ENCODE data around the gene TBX2.
A peak's percentile ranks its signal among the peaks of the same experiment; 100 is the strongest.

Gene TBX2

DNA sequence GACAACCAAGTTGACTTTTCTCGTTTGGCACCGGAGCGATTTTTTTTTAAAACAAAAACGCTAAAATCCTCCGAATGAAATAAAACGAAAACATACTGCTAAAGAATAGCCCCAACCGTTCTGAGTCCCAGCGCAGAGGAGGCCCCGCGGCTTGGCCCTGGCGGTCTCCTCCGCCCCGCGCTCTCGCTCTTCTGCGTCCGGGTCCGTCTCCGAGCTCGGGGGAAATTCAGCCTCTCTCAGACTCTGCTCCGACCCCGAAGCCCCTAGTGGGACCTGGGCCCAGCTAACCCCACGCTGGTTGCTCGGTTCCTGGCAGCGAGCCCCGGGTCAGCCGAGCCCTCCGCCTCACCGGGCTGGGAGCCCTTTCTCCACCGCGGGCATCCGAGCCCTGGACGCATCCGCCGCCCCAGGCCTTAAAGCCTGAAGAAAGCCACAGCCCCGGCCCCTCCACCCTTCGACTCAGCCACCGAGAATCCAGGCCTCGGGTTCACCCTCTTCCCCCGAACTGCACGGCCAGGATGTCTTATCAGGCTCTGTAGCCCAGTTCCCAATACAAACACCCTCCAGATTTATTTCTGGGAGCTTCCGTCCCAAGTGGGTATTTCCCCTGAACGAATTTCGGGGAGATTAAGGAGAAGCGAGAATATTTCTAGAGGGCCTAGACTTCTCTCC, 1.2 kb downstream of the TBX2 start:
- peak overlapping the region; percentile 34 for H3K4me3 ChIP-seq (ENCODE audit: low read length)
- no peak for DNase-seq (ENCODE audit: low read depth)
- TF ChIP-seq, protein P1, sequence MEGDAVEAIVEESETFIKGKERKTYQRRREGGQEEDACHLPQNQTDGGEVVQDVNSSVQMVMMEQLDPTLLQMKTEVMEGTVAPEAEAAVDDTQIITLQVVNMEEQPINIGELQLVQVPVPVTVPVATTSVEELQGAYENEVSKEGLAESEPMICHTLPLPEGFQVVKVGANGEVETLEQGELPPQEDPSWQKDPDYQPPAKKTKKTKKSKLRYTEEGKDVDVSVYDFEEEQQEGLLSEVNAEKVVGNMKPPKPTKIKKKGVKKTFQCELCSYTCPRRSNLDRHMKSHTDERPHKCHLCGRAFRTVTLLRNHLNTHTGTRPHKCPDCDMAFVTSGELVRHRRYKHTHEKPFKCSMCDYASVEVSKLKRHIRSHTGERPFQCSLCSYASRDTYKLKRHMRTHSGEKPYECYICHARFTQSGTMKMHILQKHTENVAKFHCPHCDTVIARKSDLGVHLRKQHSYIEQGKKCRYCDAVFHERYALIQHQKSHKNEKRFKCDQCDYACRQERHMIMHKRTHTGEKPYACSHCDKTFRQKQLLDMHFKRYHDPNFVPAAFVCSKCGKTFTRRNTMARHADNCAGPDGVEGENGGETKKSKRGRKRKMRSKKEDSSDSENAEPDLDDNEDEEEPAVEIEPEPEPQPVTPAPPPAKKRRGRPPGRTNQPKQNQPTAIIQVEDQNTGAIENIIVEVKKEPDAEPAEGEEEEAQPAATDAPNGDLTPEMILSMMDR (conservative IDR thresholded peaks at IDR 0.05; ENCODE audit: low read depth, low read length), result no peak

DNA sequence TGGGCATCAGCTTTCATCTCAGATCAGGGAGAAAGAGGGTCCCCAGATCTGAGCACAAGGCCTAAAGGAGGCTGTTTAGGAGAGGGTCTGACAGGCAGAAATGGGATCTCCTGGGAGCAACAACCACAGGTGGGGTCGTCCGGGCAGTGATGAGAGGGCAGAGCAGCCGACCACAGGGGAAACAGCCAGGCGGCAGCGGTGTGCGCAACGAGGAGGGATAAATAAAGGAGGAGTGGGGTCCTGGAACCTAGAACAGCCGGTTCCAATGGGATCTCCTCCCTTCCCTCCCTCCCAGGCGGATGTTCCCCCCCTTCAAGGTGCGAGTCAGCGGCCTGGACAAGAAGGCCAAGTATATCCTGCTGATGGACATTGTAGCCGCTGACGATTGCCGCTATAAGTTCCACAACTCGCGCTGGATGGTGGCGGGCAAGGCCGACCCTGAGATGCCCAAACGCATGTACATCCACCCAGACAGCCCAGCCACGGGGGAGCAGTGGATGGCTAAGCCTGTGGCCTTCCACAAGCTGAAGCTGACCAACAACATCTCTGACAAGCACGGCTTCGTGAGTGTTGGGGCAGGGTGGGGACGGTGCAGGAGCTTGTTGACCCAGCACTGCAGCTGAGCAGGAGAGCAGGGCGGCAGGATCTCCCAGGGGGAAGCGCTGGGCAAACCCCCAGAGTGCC, 1.9 kb downstream of the TBX2 start:
- DNase-seq (ENCODE audit: low read depth), result no peak
- no peak overlapping the region for H3K4me3 ChIP-seq (ENCODE audit: low read length)
- TF ChIP-seq, protein P1 (conservative IDR thresholded peaks at IDR 0.05; ENCODE audit: low read depth, low read length), result no peak

DNA sequence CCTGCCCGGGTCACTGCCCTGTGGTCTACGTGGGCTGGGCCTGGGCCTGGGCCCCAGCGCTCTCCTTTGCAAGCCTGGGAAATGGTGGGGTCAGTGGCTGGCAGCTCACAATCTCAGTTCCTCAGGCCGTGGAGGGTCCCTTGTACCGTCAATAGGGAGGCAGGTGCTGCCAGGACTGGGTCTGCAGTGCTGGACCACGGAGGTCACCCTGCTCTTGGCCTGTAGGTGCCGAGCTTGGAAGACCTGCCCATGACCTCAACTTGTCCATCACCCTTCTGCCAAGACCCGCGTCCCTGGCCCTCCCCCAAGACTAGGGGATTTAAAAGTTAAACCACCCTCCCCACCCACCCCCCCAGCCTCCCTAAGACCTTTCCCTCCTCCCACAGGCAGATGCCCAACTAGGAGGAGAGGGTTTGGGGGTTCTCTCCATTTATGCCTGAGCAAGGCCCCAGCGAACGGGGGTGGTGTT, 2.5 kb downstream of the TBX2 start:
- DNase-seq (ENCODE audit: low read depth), result no peak
- TF ChIP-seq, protein P1 (conservative IDR thresholded peaks at IDR 0.05; ENCODE audit: low read depth, low read length), result no peak
- H3K4me3 ChIP-seq (ENCODE audit: low read length), result no peak overlapping the region

DNA sequence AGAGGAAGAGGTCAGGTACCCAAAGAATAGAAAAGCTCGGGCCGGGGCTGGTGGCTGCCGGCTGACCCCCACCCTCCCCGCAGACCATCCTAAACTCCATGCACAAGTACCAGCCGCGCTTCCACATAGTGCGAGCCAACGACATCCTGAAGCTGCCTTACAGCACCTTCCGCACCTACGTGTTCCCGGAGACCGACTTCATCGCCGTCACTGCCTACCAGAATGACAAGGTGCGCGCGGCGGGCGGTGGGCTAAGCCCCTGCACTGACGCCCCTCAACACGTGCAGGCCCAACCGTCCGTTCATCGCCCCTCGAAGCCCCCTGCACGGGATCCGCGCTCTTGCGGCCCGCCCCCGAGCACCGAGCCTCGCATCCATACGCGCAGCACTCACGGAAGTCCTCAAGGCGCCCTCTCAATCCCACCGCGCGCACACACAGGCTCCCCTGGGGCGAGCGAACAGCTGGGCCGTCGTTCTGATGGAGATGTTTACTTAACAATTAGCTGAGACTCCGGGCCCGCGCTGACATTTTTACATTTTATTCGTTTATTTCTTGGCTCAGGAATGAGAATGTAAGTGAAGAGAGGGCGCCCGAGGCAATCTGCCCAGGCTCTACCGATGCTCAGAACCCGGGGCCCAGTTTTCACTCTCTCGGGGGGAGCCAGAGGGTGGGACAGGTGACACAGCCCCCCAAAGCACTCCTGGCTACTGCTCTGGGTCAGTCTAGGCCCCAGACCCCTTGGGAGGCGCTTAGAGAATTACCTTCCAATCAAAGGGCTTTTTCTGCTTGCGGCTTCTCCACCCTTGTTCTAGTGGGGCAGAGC, 3.5 kb downstream of the TBX2 start:
- DNase-seq (ENCODE audit: low read depth), result no peak
- TF ChIP-seq, protein P1 (conservative IDR thresholded peaks at IDR 0.05; ENCODE audit: low read depth, low read length), result no peak
- H3K4me3 ChIP-seq (ENCODE audit: low read length), result no peak overlapping the region

DNA sequence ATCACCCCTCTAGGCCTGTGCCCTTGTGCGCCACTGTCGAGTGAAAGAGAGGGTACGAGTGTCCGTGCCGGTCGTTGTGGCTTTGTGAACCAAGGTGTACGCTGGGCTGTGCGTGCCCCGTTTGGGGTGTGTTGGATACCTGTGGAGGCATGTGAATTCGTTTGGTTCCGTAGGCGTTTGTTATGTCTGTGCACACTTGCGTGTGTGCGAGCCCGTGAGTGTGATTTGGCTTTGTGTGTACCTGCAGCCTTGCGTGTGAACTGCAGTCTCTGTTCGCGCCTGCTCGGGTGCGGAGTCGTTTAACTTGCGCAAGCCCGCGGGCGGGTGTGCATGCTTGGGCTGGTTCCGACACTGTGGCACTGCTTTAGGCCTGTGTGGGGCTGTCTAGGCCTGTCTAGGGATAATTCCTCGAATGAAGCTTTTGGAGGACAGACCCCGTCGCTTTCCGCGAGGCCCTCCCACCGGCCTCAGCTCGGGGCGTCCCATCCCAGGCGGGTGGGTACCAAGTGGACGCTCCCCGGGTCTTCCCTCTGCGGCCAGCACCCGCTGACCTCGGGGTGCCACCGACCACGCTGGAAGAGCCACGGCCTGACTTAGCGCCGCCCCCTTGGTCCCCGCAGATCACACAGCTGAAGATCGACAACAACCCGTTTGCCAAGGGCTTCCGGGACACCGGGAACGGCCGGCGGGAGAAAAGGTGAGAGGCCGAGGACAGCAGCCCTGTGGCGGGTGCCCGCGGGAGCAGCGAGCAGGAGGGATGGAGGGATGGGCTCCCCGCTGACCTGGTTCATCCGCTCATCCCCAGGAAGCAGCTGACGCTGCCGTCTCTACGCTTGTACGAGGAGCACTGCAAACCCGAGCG, 4.4 kb downstream of the TBX2 start:
- DNase-seq (ENCODE audit: low read depth), result no peak
- TF ChIP-seq, protein P1 (conservative IDR thresholded peaks at IDR 0.05; ENCODE audit: low read depth, low read length), result no peak
- H3K4me3 ChIP-seq (ENCODE audit: low read length), result no peak overlapping the region

DNA sequence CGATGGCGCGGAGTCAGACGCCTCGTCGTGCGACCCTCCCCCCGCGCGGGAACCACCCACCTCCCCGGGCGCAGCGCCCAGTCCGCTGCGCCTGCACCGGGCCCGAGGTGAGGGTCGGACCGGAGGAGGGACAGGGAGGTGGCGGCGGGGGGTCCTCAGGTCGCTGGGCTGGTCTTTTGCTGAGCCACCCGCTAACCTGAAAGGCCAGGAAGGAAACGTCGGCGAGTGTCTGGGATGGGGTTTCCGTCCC, 4.9 kb downstream of the TBX2 start:
- DNase-seq (ENCODE audit: low read depth), result no peak
- TF ChIP-seq, protein P1 (conservative IDR thresholded peaks at IDR 0.05; ENCODE audit: low read depth, low read length), result no peak
- no peak overlapping the region for H3K4me3 ChIP-seq (ENCODE audit: low read length)
